Measurements from ENCODE around the gene RNFT2.
"Not testable (repeated sequence)": the region's sequence is repeated elsewhere in the genome, so short reads cannot be mapped to it uniquely, and the experiment has no call there.

RNFT2 gene

GRCh38 chr12:116798719-116799118 lies 60.6 kb downstream of the RNFT2 start:
- DNase-seq, result no peak

GRCh38 chr12:116799955-116800354 lies 61.8 kb downstream of the RNFT2 start:
- no peak for DNase-seq

GRCh38 chr12:116800918-116801317 lies 62.8 kb downstream of the RNFT2 start:
- DNase-seq, result no peak

GRCh38 chr12:116802018-116802417 lies 63.9 kb downstream of the RNFT2 start:
- no peak for DNase-seq

- no peak for DNase-seq
Measured at GRCh38 chr12:116803013-116803736, 65.1 kb downstream of the RNFT2 start.

GRCh38 chr12:116804051-116804450 lies 65.9 kb downstream of the RNFT2 start:
- no peak for DNase-seq

- no peak for DNase-seq
Measured at GRCh38 chr12:116806845-116807440, 68.8 kb downstream of the RNFT2 start.

- DNase-seq, result no peak
Measured at GRCh38 chr12:116807546-116807945, 69.4 kb downstream of the RNFT2 start.

- DNase-seq, result no peak
Measured at GRCh38 chr12:116808113-116809105, 70.3 kb downstream of the RNFT2 start.

GRCh38 chr12:116812238-116812637 lies 74.1 kb downstream of the RNFT2 start:
- no peak for DNase-seq

GRCh38 chr12:116813271-116814041 lies 75.3 kb downstream of the RNFT2 start:
- no peak for DNase-seq

- not testable (repeated sequence) for DNase-seq
Measured at GRCh38 chr12:116814766-116815165, 76.7 kb downstream of the RNFT2 start.

GRCh38 chr12:116818341-116818856 lies 80.3 kb downstream of the RNFT2 start:
- DNase-seq, result peak; percentile 35

GRCh38 chr12:116818948-116819832 lies 81.1 kb downstream of the RNFT2 start:
- peak; percentile 92 for DNase-seq

GRCh38 chr12:116820064-116820656 lies 82.0 kb downstream of the RNFT2 start:
- no peak for DNase-seq

- no peak for DNase-seq
Measured at GRCh38 chr12:116821291-116821690, 83.2 kb downstream of the RNFT2 start.

- DNase-seq, result no peak
Measured at GRCh38 chr12:116827432-116827831, 89.3 kb downstream of the RNFT2 start.

GRCh38 chr12:116832353-116832752 lies 94.2 kb downstream of the RNFT2 start:
- no peak for DNase-seq

- DNase-seq, result no peak
Measured at GRCh38 chr12:116833474-116833873, 95.4 kb downstream of the RNFT2 start.

- DNase-seq, result no peak
Measured at GRCh38 chr12:116835484-116835883, 97.4 kb downstream of the RNFT2 start.

GRCh38 chr12:116837097-116837496 lies 99.0 kb downstream of the RNFT2 start:
- no peak for DNase-seq

Measured in NCI-H1105 treated with DMSO at 0.1 percent for 48 hours (cell line).